GM23338 (cell line): ENCODE results near the gene KRT84. TPM values are rescaled to one million over a fixed set of nuclear protein-coding genes. Genes with fewer than 3 reads are reported as not detected.

ENCODE experiments used
- ATAC-seq: fragments of 200-7000 bp; cut with Tn5 transposase; 3 replicates; pipeline ENCODE4 v1.9.1; 2020
- DNase-seq: peaks from one replicate; pipeline ENCODE4 v3.0.0-alpha.2; 2015; ENCODE audit warnings: low spot score
- H2AFZ ChIP-seq: fragments of 200-600 bp; sonication (generic); 2 replicates; pipeline ENCODE4 v1.8.0; 2016; ENCODE audit warnings: antibody characterized with exemption, mild to moderate bottlenecking, moderate library complexity
- H3F3A ChIP-seq: fragments of 200-600 bp; sonication (generic); replicated peaks from 2 replicates; pipeline ENCODE4 v1.8.0; 2017; ENCODE audit warnings: antibody characterized with exemption, mixed run types, low read depth
- H3K27ac ChIP-seq: fragments of 200-600 bp; sonication (generic); 2 replicates; pipeline ENCODE4 v1.6.1; 2016; ENCODE audit warnings: low read depth
- H3K27me3 ChIP-seq: fragments of 200-600 bp; sonication (generic); 2 replicates; pipeline ENCODE4 v1.8.0; 2016; ENCODE audit warnings: mild to moderate bottlenecking, mixed run types, moderate library complexity; ENCODE audit not compliant: insufficient read depth
- H3K36me3 ChIP-seq: fragments of 200-600 bp; sonication (generic); 2 replicates; pipeline ENCODE4 v1.8.0; 2016; ENCODE audit warnings: mild to moderate bottlenecking; ENCODE audit not compliant: insufficient read depth
- H3K4me1 ChIP-seq: fragments of 200-600 bp; sonication (generic); 2 replicates; pipeline ENCODE4 v1.8.0; 2016; ENCODE audit warnings: mild to moderate bottlenecking, moderate library complexity; ENCODE audit not compliant: insufficient read depth
- H3K4me2 ChIP-seq: fragments of 200-600 bp; sonication (generic); 2 replicates; pipeline ENCODE4 v1.7.1; 2017; ENCODE audit warnings: mixed run types
- H3K4me3 ChIP-seq: fragments of 200-600 bp; sonication (generic); 2 replicates; pipeline ENCODE4 v1.6.1; 2016; ENCODE audit warnings: mixed run types
- H3K79me2 ChIP-seq: fragments of 200-600 bp; sonication (generic); replicated peaks from 2 replicates; pipeline ENCODE4 v1.8.0; 2017; ENCODE audit warnings: mild to moderate bottlenecking; ENCODE audit not compliant: insufficient read depth
- H3K9me2 ChIP-seq: fragments of 200-600 bp; sonication (generic); 2 replicates; pipeline ENCODE4 v1.8.0; 2017; ENCODE audit not compliant: insufficient read depth
- H4K20me1 ChIP-seq: fragments of 200-600 bp; sonication (generic); replicated peaks from 2 replicates; pipeline ENCODE4 v1.8.0; 2017; ENCODE audit warnings: mild to moderate bottlenecking; ENCODE audit not compliant: insufficient read depth
- H3K27ac Mint-ChIP-seq: 2 replicates; pipeline ENCODE4 v1.8.0; 2020; ENCODE audit warnings: inconsistent platforms, mild to moderate bottlenecking, moderate library complexity, mixed read lengths
- H3K27me3 Mint-ChIP-seq: 3 replicates; pipeline ENCODE4 v1.8.0; 2022; ENCODE audit warnings: low read depth, mild to moderate bottlenecking, moderate library complexity, mixed read lengths, inconsistent platforms; ENCODE audit not compliant: insufficient read depth, poor library complexity
- H3K36me3 Mint-ChIP-seq: 3 replicates; pipeline ENCODE4 v1.8.0; 2021; ENCODE audit warnings: low read depth, mild to moderate bottlenecking, inconsistent platforms, moderate library complexity, mixed read lengths
- H3K4me1 Mint-ChIP-seq: 3 replicates; pipeline ENCODE4 v1.8.0; 2020; ENCODE audit warnings: mild to moderate bottlenecking, inconsistent platforms, mixed read lengths
- H3K4me3 Mint-ChIP-seq: 3 replicates; pipeline ENCODE4 v1.8.0; 2021; ENCODE audit warnings: moderate library complexity, mild to moderate bottlenecking, inconsistent platforms, mixed read lengths
- H3K9me3 Mint-ChIP-seq: 3 replicates; pipeline ENCODE4 v1.8.0; 2020; ENCODE audit warnings: moderate library complexity, mild to moderate bottlenecking, inconsistent platforms, mixed read lengths
- CREB1 ChIP-seq: fragments of 250-450 bp; sonication (Bioruptor Pico); IDR thresholded peaks from 2 replicates; pipeline ENCODE4 v1.5.0; 2020; ENCODE audit warnings: low read depth, mild to moderate bottlenecking, moderate library complexity
- CTCF ChIP-seq, 2 experiments: fragments of 200-600 bp in 1 of 2; sonication (generic) in 1 of 2; conservative IDR thresholded peaks; 2 replicates each; pipeline versions ENCODE4 v1.5.1 to v1.6.1; 2016 to 2017; ENCODE audit warnings: antibody characterized with exemption in 2 of 2, low read depth in 2 of 2, mild to moderate bottlenecking in 2 of 2, moderate library complexity in 1 of 2
- POLR2AphosphoS5 ChIP-seq: IDR thresholded peaks from 2 replicates; pipeline ENCODE4 v1.6.1; 2016; ENCODE audit warnings: antibody characterized with exemption, low read depth
- STAT1 ChIP-seq: IDR thresholded peaks from one replicate; pipeline ENCODE4 v1.6.1; 2016; ENCODE audit warnings: antibody characterized with exemption; ENCODE audit not compliant: unreplicated experiment
- ZNF462 ChIP-seq: fragments of 250-450 bp; sonication (Bioruptor Pico); IDR thresholded peaks from 2 replicates; pipeline ENCODE4 v1.5.0; 2020; ENCODE audit warnings: mild to moderate bottlenecking, moderate library complexity
- polyA plus RNA-seq: library from polyadenylated mRNA; unstranded; fragments of >200 nt; fragmentation: Nextera tagmentation; extraction: Ambion mirVana; gene quantifications from 2 replicates; pipeline ENCODE4 v1.2.1, GENCODE V29; 2016
- total RNA-seq: library from RNA; depleted of rRNA; stranded (reverse); fragments of >200 nt; shearing (Covaris generic); gene quantifications from 2 replicates; pipeline ENCODE4 v1.2.3, GENCODE V29; 2014

The KRT84 gene
- total and polyA plus RNA-seq, 2 experiments from 2014 or later: not detected

GRCh38 chr12:52383331-52383730, 2.1 kb downstream of the KRT84 start (continued):
- TF ChIP-seq ZNF462 (CRISPR knock-in tag): no peak
- no peak for TF ChIP-seq STAT1

- DNase-seq (no peak), ATAC-seq (no peak)
- Histone ChIP-seq H3K36me3 (no peaks in the 10 kb centered on the region), H3K4me1 (no peaks in the 10 kb centered on the region), H3K4me2 (no peak overlapping the region), H4K20me1 (no peaks in the 10 kb centered on the region), H3K4me3 (no peak overlapping the region), H3K79me2 (no peaks in the 10 kb centered on the region), H3K9me2 (0 out of 2 replicates have a peak, but pooled peaks cover 2% of the 10 kb centered on the region), H3K27me3 (no peaks in the 10 kb centered on the region), H3F3A (no peaks in the 10 kb centered on the region), H2AFZ (no peak overlapping the region), H3K27ac (no peak overlapping the region)
- H3K27ac Mint-ChIP-seq: no peak overlapping the region
- H3K9me3 Mint-ChIP-seq: no peaks in the 10 kb centered on the region
- peaks cover 3% of the 10 kb centered on the region for H3K27me3 Mint-ChIP-seq
- no peaks in the 10 kb centered on the region for H3K36me3 Mint-ChIP-seq
- no peaks in the 10 kb centered on the region for H3K4me1 Mint-ChIP-seq
- H3K4me3 Mint-ChIP-seq: no peak overlapping the region
- no peak for TF ChIP-seq ZNF462 (CRISPR knock-in tag)
- no peak for TF ChIP-seq CTCF (conservative IDR thresholded peaks at IDR 0.05; ENCODE audit: low read depth in 2 of 2)
- no peak for TF ChIP-seq POLR2AphosphoS5
- no peak for TF ChIP-seq CREB1 (CRISPR knock-in tag)
- TF ChIP-seq STAT1: no peak
These were observed 2.6 kb downstream of the KRT84 start for GRCh38 chr12:52382854-52383253.
